Measurements from ENCODE around the gene PDE11A. TPM values are rescaled to one million over a fixed set of nuclear protein-coding genes. Genes with fewer than 3 reads are reported as not detected.

Gene PDE11A
- total and polyA plus RNA-seq, 4 donors = 1.0 to 5.9 (median 1.7) TPM

GRCh38 chr2:177619986-177620385 is 452.6 kb downstream of the PDE11A start:
- no peaks in the 10 kb centered on the region for H3K9me3 ChIP-seq (ENCODE audit: control insufficient read depth in 4 of 4, low read length in 3 of 4)
- WGBS = 97% methylated on average over 2 of the region's 2 CpGs
- H3K4me1 ChIP-seq (ENCODE audit: control insufficient read depth in 4 of 4, insufficient read depth in 4 of 4, low read length in 3 of 4) = peaks cover 3 to 11% (median 4%) of the 10 kb centered on the region in 4 donors

GRCh38 chr2:177619461-177619860 is 453.1 kb downstream of the PDE11A start:
- no peak for DNase-seq (ENCODE audit: low spot score)
- Histone ChIP-seq H3K9me3 (ENCODE audit: control insufficient read depth in 4 of 4, low read length in 3 of 4) (no peaks in the 10 kb centered on the region), H3K27ac (ENCODE audit: low read depth in 1 of 2, low read length in 2 of 2) (no peak overlapping the region), H3K4me3 (ENCODE audit: low read depth in 1 of 3, low read length in 3 of 3) (peak overlapping the region in 2 of 3 donors; percentile 75 to 79), H3K27me3 (ENCODE audit: control insufficient read depth in 4 of 4, insufficient read depth in 4 of 4, low read length in 3 of 4) (no peaks in the 10 kb centered on the region), H3K36me3 (ENCODE audit: control insufficient read depth in 4 of 4, insufficient read depth in 3 of 4, low read depth in 1 of 4, low read length in 3 of 4) (no peaks in the 10 kb centered on the region), H3K4me1 (ENCODE audit: control insufficient read depth in 4 of 4, insufficient read depth in 4 of 4, low read length in 3 of 4) (peaks cover 3 to 11% (median 4%) of the 10 kb centered on the region in 4 donors), H3K9ac (ENCODE audit: low read depth in 1 of 2, low read length in 2 of 2) (no peak overlapping the region)
- WGBS = 79% methylated on average over 4 of the region's 4 CpGs
- TF ChIP-seq ZBTB33 (IDR thresholded peaks at IDR 0.05) (no peak), JUND (IDR thresholded peaks at IDR 0.05) (no peak), RXRA (IDR thresholded peaks at IDR 0.05) (no peak), HNF4G (IDR thresholded peaks at IDR 0.05) (no peak), HNF4A (conservative IDR thresholded peaks at IDR 0.05) (no peak), REST (IDR thresholded peaks at IDR 0.05) (no peak), NR2F2 (IDR thresholded peaks at IDR 0.05) (no peak), EGR1 (IDR thresholded peaks at IDR 0.05; ENCODE audit: low read depth in 2 of 2) (no peak), SP1 (IDR thresholded peaks at IDR 0.05) (no peak), RAD21 (IDR thresholded peaks at IDR 0.05) (no peak), GABPA (IDR thresholded peaks at IDR 0.05 in 1 of 2, conservative IDR thresholded peaks at IDR 0.05 in 1 of 2) (no peak), YY1 (IDR thresholded peaks at IDR 0.05) (no peak), TAF1 (conservative IDR thresholded peaks at IDR 0.05) (no peak)

More at GRCh38 chr2:177619986-177620385, 452.6 kb downstream of the PDE11A start:
- Histone ChIP-seq H3K4me3 (ENCODE audit: low read depth in 1 of 3, low read length in 3 of 3) (no peak overlapping the region), H3K27me3 (ENCODE audit: control insufficient read depth in 4 of 4, insufficient read depth in 4 of 4, low read length in 3 of 4) (no peaks in the 10 kb centered on the region), H3K36me3 (ENCODE audit: control insufficient read depth in 4 of 4, insufficient read depth in 3 of 4, low read depth in 1 of 4, low read length in 3 of 4) (no peaks in the 10 kb centered on the region), H3K27ac (ENCODE audit: low read depth in 1 of 2, low read length in 2 of 2) (no peak overlapping the region), H3K9ac (ENCODE audit: low read depth in 1 of 2, low read length in 2 of 2) (no peak overlapping the region)
- TF ChIP-seq CTCF (IDR thresholded peaks at IDR 0.05; ENCODE audit: low read depth, low read length, missing input control) (no peak), FOXA2 (IDR thresholded peaks at IDR 0.05) (no peak)
- no peak for DNase-seq (ENCODE audit: low spot score)
